HG02759 (cell line): ENCODE results near the gene FOXI2.

Experiments used
- ATAC-seq: cut with Tn5 transposase; IDR thresholded peaks from one replicate; pipeline ENCODE4 v1.9.1; 2021; ENCODE audit warnings: mild to moderate bottlenecking, moderate library complexity; ENCODE audit not compliant: unreplicated experiment

FOXI2 gene

GRCh38 chr10:127736915-127737562, at the start of gene FOXI2:
TSS of gene FOXI2 (plus strand) at chr10:127737185. CDS start at chr10:127737274, 89 bp downstream.
- ATAC-seq = no peak

DNA sequence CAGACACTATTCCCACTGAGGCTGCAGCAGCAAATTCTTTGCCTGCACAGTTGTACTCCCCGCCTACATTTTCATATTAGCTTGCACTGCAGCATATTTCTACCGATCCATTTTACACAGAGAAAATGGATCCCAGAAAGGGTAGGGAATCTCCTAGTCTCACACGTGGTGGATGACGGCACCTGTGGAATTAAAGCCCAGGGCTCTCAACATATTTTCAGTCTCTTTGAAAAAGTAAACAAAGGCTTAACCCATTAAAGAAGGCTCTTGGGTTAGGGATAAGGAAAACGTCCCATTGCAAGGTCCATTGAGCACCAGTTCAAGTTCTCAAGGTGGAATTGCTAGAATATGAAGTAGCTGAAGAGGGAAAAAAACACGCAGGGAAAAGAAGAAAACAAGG, 49.4 kb upstream of the FOXI2 start:
- no peak for ATAC-seq

GRCh38 chr10:127690176-127690835, 46.7 kb upstream of the FOXI2 start:
- ATAC-seq = no peak

- peak; percentile 86 for ATAC-seq
These were observed 42.3 kb upstream of the FOXI2 start for GRCh38 chr10:127694580-127695193.

DNA sequence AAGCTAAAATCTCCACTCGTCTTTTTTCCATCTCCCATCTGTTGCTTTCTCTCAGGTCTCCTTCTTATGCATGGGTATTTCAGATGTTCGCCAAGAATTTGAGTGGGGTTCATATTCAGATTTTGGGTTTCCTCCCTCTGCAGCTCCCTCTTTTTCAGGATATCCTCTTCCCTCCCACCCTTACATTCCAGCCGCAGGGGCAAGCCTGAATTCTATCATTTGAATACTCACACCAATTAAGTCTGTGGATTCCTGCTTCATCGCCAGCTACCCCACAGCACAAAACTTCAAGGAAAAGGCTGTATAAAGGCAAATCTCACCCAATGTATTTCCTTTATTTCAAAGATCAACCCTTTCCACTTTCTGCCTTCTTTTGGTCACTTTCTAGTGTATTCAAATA, 41.6 kb upstream of the FOXI2 start:
- no peak for ATAC-seq

DNA sequence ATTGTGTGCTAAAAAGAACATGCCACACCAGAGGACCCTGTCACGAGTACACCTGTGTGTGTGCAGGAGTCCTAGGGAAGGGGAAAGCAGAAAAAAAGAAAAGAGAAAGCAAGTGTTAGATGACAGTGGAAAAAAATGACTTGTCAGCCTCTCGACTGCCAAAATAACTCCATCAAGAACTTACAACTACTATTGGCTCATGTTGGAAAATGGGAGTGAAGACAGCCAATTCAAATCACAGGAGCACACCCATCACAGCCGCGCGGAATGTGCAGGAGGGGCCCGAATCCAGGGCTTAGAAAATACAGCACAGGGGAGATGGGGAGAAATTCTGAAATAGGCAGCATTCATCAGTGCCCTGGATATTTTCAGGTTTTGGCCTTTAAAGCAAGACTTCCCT, 38.1 kb upstream of the FOXI2 start:
- ATAC-seq = no peak

GRCh38 chr10:127699311-127699710, 37.7 kb upstream of the FOXI2 start:
- no peak for ATAC-seq

DNA sequence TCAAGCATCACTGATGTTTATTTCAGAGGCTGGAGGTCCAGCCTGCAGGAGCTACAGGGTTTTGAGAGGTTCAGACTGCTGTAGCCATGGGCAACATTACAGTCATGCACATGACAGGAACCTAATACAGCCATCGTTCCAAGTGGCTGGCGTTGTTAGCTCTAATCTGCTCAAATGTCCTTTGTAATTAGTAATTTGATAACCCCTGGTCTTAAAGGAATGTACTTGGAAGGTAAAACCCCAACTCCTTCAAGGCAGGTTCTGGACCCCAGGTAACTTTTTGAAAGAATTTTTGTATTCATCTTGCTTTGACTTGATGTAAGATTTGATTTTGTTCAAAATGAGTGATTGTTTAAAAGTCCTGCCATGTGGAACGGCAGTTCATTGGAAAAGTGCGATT, 34.7 kb upstream of the FOXI2 start:
- no peak for ATAC-seq

GRCh38 chr10:127715249-127715648, 21.7 kb upstream of the FOXI2 start:
- ATAC-seq = no peak

GRCh38 chr10:127715782-127716378, 21.1 kb upstream of the FOXI2 start:
- ATAC-seq = no peak

DNA sequence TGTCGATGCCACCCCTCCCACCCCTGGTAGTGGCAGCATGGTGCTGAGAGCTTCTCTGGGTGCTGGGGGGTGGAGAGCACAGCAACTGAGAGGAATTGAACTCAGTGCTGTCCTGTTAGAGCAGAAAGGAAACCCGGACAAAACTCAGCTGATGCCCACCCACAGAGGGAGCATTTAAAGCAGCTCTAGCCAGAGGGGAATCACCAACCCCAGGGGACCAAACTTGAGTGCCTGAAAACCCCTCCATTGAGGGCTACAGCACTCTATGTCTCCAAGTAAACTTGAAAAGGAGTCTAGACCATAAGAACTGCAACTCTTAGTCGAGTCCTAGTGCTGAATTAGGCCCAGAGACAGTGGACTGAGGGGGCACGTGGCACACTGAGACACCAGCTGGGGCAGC, 16.8 kb upstream of the FOXI2 start:
- peak; percentile 76 for ATAC-seq

- no peak for ATAC-seq
These were observed 16.1 kb upstream of the FOXI2 start for GRCh38 chr10:127720903-127721302.

GRCh38 chr10:127734753-127735152, 2.2 kb upstream of the FOXI2 start:
- no peak for ATAC-seq

DNA sequence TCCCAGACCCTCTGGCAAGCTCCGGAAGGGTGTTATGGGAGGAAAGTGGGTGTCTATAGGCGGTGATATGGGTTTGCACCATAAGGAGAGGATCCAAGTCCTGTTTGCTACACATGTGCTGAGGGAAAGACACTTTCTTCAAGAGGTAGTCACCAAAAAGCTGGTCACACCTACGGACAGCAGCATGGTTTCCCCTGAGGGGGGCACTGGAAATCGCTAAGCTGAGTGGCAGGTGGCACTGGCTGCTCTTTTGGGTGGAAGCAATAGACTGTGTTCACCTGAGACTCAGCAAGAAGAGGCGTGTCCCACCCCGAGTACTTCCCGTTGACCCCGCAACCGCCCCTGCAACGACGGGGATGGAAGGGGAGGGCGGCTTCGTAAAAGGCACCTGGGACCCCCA, 1.8 kb upstream of the FOXI2 start:
- no peak for ATAC-seq

DNA sequence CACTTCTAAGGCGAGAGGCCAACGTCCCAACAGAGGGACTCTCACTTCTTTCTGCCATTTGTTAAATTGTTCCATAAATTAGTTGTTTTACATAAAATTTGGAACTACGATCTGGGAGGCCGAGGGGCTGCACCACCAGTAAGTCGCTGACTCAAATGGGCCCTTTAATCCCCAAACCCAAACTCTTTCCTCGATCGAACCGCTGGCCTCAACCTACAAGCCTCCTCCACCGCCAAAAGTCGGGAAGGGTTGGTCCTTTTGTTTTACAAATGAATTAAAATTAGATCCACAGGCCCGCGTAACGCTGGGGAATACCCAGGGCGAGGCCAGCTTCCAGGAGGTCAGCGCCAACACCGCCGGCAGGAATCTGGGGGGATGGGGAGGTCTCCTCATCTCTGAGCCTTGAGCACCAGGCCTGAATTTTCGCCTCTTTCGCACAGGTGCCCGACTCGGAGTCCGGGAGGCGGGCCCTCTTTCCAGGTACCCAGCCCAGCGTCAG, 1.2 kb upstream of the FOXI2 start:
- ATAC-seq = no peak

- no peak for ATAC-seq
These were observed 617 bp upstream of the FOXI2 start for GRCh38 chr10:127736222-127736914.

DNA sequence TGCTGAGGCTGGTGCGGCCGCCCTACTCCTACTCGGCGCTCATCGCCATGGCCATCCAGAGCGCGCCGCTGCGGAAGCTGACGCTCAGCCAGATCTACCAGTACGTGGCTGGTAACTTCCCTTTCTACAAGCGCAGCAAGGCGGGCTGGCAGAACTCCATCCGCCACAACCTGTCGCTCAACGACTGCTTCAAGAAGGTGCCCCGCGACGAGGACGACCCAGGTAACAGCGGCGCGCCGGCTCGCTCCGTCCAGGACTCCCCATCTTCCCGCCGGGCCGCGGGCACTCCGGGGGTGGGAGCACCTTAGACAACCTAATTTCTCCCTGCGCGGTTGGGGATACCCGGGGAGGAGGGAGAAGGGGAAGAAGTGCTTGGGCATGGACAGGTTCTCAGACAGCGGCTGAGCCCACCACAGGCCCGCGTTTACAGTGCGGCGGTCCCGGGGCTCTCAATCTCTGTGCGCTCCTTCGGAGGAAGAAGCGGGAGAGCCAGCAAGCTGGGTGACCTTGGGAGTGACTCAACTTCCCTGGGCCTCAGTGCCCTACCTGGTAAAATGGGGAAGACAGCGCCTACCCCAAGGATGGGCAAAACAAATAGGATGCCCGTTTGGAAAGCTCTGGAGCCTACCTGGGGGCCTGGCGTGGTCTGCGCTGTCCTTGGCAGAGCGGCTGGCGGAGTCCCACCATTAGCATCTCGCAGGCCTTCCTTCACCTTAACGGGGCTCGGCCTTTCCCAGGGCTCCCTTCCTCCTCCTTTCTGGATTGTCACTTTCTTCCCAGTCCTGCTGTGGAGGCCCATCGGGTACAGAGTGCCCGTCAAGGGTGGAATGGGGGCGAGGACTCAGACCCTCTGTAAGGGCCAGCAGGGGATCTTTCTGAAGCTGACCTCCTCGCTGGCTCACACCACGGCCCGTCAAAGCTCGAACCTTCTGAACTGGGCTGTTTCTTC, 852 bp downstream of the FOXI2 start:
- ATAC-seq = no peak

DNA sequence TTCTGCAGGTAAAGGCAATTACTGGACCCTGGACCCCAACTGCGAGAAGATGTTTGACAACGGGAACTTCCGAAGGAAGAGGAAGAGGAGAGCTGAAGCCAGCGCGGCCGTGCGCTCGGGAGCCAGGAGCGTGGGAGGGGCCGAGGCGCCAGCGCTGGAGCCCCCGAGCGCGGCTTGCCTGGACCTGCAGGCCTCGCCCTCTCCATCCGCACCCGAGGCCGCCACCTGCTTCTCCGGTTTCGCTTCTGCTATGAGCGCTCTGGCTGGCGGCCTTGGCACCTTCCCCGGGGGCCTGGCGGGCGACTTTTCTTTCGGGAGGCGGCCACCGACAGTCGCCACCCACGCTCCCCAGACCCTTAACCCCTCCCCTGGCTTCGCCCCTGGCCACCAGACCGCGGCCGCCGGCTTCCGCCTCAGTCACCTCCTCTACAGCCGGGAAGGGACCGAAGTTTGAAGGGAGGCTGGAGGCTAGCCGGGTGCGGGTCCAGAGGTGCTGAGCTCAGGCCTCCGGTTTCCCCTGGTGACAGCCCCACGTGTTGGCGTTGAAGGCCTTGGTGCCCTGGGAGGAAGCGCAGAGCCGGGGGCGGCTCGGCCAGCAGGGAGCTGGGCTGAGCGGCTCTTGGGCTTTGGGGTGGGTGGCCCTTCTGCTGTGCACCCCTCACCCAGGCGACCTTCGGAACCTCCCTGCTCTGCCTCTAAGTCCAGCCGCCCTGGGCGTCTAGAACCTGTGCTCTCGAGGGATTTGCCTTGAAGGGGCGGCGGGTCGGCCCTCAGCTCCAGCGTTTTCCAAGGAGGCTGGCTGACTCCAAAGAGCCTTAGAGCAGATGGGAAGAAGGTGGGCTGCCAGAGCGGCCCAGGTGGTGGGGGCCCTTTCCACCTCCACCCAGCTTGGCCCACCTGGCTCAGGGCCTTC, 1.8 kb downstream of the FOXI2 start:
- no peak for ATAC-seq

DNA sequence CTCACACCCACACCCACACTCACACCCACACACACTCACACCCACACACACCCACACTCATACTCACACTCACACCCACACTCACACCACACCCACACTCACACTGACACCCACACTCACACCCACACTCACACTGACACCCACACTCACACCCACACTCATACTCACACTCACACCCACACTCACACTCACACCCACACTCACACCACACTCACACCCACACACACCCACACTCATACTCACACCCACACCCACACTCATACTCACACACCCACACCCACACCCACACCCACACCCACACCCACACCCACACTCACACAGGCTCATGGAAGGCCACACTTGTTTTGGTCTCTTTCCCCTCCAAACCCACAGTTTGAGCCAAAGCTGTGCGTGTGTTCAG, 2.9 kb downstream of the FOXI2 start:
- no peak for ATAC-seq
